H1 (cell line): ENCODE results near the gene ANXA4.

Experiments
- CEBPB ChIP-seq: IDR thresholded peaks from 2 replicates; pipeline ENCODE4 v1.6.1; 2012; ENCODE audit warnings: low read depth, low read length
- EP300 ChIP-seq, 2 experiments: IDR thresholded peaks; 1 replicate in 1 of 2; 2 replicates in 1 of 2; pipeline ENCODE4 v1.6.1; 2011 to 2012; ENCODE audit warnings: low read depth in 2 of 2, low read length in 2 of 2, mild to moderate bottlenecking in 2 of 2, borderline replicate concordance in 1 of 2, inconsistent platforms in 1 of 2, moderate library complexity in 1 of 2
- TAF7 ChIP-seq: optimal IDR thresholded peaks from 2 replicates; pipeline ENCODE3; 2011; ENCODE audit warnings: low read depth, mild to moderate bottlenecking, inconsistent platforms, low read length, moderate library complexity, borderline replicate concordance

DNA sequence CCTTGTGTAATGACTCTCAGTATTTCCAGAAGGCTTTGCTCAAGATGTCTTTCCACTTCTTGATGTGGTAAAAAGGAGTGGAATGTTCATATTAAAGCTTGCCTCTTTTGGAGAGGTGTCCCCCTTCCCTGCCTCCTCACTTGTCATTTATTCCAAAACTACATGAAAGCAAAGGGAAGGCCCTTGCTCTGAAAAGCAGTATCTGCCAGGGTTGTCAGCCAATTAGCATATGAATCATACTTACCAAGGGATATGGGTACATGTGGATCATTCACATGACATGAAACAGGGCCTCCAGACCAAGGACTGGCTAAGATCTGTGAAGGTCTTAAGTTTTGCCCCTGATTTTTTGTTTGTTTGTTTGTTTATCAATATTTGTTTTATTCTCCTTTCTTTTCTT, 31.3 kb downstream of the ANXA4 start:
- no peak for TF ChIP-seq CEBPB
- TF ChIP-seq EP300 (IDR thresholded peaks at IDR 0.05; ENCODE audit: borderline replicate concordance in 1 of 2, low read depth in 2 of 2, low read length in 2 of 2), result no peak
- TF ChIP-seq TAF7, result no peak
